HCT116 (cell line): ENCODE data around the gene ATP2B3.

Experiments used
- EGR1 ChIP-seq: IDR thresholded peaks from 2 replicates; pipeline ENCODE4 v1.6.1; 2012; ENCODE audit warnings: low read depth
- EZH2 ChIP-seq: fragments of 200-600 bp; sonication (generic); IDR thresholded peaks from 2 replicates; pipeline ENCODE4 v1.6.1; 2017; ENCODE audit warnings: antibody characterized with exemption, mixed run types
- JUND ChIP-seq: IDR thresholded peaks from 2 replicates; pipeline ENCODE4 v1.6.1; 2012
- MAX ChIP-seq: IDR thresholded peaks from 2 replicates; pipeline ENCODE4 v1.6.1; 2012
- POLR2A ChIP-seq: IDR thresholded peaks from 2 replicates; pipeline ENCODE4 v1.7.0; 2011; ENCODE audit warnings: borderline replicate concordance; ENCODE audit not compliant: insufficient read depth, insufficient read length; ENCODE audit errors: extremely low read depth
- SP1 ChIP-seq: IDR thresholded peaks from 2 replicates; pipeline ENCODE4 v1.6.1; 2012; ENCODE audit warnings: low read depth
- ZFX ChIP-seq: fragments of 450-650 bp; IDR thresholded peaks from 2 replicates; pipeline ENCODE4 v1.6.1; 2017
- ZNF274 ChIP-seq: fragments of 200-500 bp; sonication (Bioruptor generic); IDR thresholded peaks from 2 replicates; pipeline ENCODE4 v1.6.1; 2014; ENCODE audit warnings: mild to moderate bottlenecking, low read depth, low read length, inconsistent platforms
- TF ChIP-seq, protein P1 (sequence below), 3 experiments: fragments of 200-600 bp in 1 of 3; sonication (generic) in 1 of 3; IDR thresholded peaks in 2 of 3; conservative IDR thresholded peaks in 1 of 3; 2 replicates each; pipeline ENCODE4 v1.5.1; 2012 to 2017; ENCODE audit warnings: low read depth in 2 of 3, low read length in 2 of 3, antibody characterized with exemption in 1 of 3, borderline replicate concordance in 1 of 3, control low read depth in 1 of 3, mild to moderate bottlenecking in 1 of 3, mixed read lengths in 1 of 3, mixed run types in 1 of 3, moderate library complexity in 1 of 3; ENCODE audit not compliant: insufficient read depth in 1 of 3

DNA sequence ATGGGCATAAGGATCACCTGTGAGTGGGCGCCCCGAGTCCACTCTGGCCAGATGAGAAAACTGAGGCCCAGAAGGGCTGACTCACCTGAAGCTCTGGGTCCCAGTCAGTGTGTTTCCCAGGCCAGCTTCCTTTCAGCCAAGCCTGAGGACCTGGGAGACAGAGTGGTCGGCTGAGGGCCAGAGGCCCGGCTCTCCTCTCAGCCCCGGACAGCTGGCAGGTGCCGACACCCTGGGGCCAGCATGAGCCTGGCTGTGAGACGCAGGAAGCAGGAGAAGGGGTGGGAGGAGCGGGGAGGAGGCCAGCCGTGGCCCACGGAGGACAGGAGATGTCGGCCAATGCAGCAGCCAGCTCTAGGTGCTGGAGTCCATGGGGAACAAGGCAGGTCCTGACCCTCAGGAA lies 28.9 kb downstream of the ATP2B3 start:
- TF ChIP-seq, protein P1, sequence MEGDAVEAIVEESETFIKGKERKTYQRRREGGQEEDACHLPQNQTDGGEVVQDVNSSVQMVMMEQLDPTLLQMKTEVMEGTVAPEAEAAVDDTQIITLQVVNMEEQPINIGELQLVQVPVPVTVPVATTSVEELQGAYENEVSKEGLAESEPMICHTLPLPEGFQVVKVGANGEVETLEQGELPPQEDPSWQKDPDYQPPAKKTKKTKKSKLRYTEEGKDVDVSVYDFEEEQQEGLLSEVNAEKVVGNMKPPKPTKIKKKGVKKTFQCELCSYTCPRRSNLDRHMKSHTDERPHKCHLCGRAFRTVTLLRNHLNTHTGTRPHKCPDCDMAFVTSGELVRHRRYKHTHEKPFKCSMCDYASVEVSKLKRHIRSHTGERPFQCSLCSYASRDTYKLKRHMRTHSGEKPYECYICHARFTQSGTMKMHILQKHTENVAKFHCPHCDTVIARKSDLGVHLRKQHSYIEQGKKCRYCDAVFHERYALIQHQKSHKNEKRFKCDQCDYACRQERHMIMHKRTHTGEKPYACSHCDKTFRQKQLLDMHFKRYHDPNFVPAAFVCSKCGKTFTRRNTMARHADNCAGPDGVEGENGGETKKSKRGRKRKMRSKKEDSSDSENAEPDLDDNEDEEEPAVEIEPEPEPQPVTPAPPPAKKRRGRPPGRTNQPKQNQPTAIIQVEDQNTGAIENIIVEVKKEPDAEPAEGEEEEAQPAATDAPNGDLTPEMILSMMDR (IDR thresholded peaks at IDR 0.05 in 2 of 3, conservative IDR thresholded peaks at IDR 0.05 in 1 of 3; ENCODE audit: borderline replicate concordance in 1 of 3, insufficient read depth in 1 of 3, low read depth in 2 of 3, low read length in 2 of 3) = no peak
- TF ChIP-seq ZFX = no peak
- TF ChIP-seq POLR2A = no peak
- no peak for TF ChIP-seq EZH2
- no peak for TF ChIP-seq EGR1
- TF ChIP-seq JUND = no peak
- TF ChIP-seq SP1 = no peak
- TF ChIP-seq ZNF274 = no peak
- no peak for TF ChIP-seq MAX
